ENCODE measurements around the gene MED14. TPM values are rescaled to one million over a fixed set of nuclear protein-coding genes. Genes with fewer than 3 reads are reported as not detected.

MED14 gene
- total RNA-seq, 1 experiment from 2014 or later, result 18.9 TPM

Other genes with a start within 250 kb of the MED14 start
- 105 and 116 TPM in 2 replicates for gene ATP6AP2, start 154.6 kb downstream of the MED14 start, total RNA-seq (2014; rRNA removed; shearing (Covaris generic))
- not detected in 2 replicates for gene MPC1L, start 112.1 kb downstream of the MED14 start, total RNA-seq (2014; rRNA removed; shearing (Covaris generic))
- 20.8 and 21.2 TPM in 2 replicates for gene CXorf38, start 88.0 kb downstream of the MED14 start, total RNA-seq (2014; rRNA removed; shearing (Covaris generic))

Measured in SJSA1 (cell line).